ENCODE measurements around the gene CAPN8.

CAPN8 gene

GRCh38 chr1:223500560-223501425, 164.7 kb downstream of the CAPN8 start:
- Histone ChIP-seq H3K27ac (ENCODE audit: low read depth in 2 of 2, low read length in 2 of 2) (no peak overlapping the region), H3K27me3 (ENCODE audit: control insufficient read depth in 2 of 2, insufficient read depth in 2 of 2, low read length in 2 of 2) (no peaks in the 10 kb centered on the region), H3K36me3 (ENCODE audit: control insufficient read depth in 2 of 2, insufficient read depth in 2 of 2, low read length in 2 of 2) (no peaks in the 10 kb centered on the region), H3K4me1 (ENCODE audit: control insufficient read depth in 2 of 2, insufficient read depth in 2 of 2, low read length in 2 of 2) (peaks cover 0 to 11% of the 10 kb centered on the region in 2 donors), H3K9me3 (ENCODE audit: control insufficient read depth in 2 of 2, low read length in 2 of 2) (no peaks in the 10 kb centered on the region), H3K9ac (ENCODE audit: low read depth in 1 of 2, low read length in 2 of 2) (no peak overlapping the region), H3K4me3 (ENCODE audit: low read length in 2 of 2) (no peak overlapping the region)

- Histone ChIP-seq H3K9me3 (ENCODE audit: control insufficient read depth in 2 of 2, low read length in 2 of 2) (no peaks in the 10 kb centered on the region), H3K36me3 (ENCODE audit: control insufficient read depth in 2 of 2, insufficient read depth in 2 of 2, low read length in 2 of 2) (no peaks in the 10 kb centered on the region), H3K4me3 (ENCODE audit: low read length in 2 of 2) (no peak overlapping the region), H3K4me1 (ENCODE audit: control insufficient read depth in 2 of 2, insufficient read depth in 2 of 2, low read length in 2 of 2) (no peaks in the 10 kb centered on the region), H3K27me3 (ENCODE audit: control insufficient read depth in 2 of 2, insufficient read depth in 2 of 2, low read length in 2 of 2) (no peaks in the 10 kb centered on the region), H3K27ac (ENCODE audit: low read depth in 2 of 2, low read length in 2 of 2) (no peak overlapping the region), H3K9ac (ENCODE audit: low read depth in 1 of 2, low read length in 2 of 2) (no peak overlapping the region)
These were observed 168.6 kb downstream of the CAPN8 start for GRCh38 chr1:223496883-223497282.

- Histone ChIP-seq H3K9me3 (ENCODE audit: control insufficient read depth in 2 of 2, low read length in 2 of 2) (no peaks in the 10 kb centered on the region), H3K4me1 (ENCODE audit: control insufficient read depth in 2 of 2, insufficient read depth in 2 of 2, low read length in 2 of 2) (no peaks in the 10 kb centered on the region), H3K27ac (ENCODE audit: low read depth in 2 of 2, low read length in 2 of 2) (no peak overlapping the region), H3K4me3 (ENCODE audit: low read length in 2 of 2) (no peak overlapping the region), H3K27me3 (ENCODE audit: control insufficient read depth in 2 of 2, insufficient read depth in 2 of 2, low read length in 2 of 2) (no peaks in the 10 kb centered on the region), H3K36me3 (ENCODE audit: control insufficient read depth in 2 of 2, insufficient read depth in 2 of 2, low read length in 2 of 2) (no peaks in the 10 kb centered on the region), H3K9ac (ENCODE audit: low read depth in 1 of 2, low read length in 2 of 2) (no peak overlapping the region)
These were observed 170.4 kb downstream of the CAPN8 start for GRCh38 chr1:223494926-223495645.

DNA sequence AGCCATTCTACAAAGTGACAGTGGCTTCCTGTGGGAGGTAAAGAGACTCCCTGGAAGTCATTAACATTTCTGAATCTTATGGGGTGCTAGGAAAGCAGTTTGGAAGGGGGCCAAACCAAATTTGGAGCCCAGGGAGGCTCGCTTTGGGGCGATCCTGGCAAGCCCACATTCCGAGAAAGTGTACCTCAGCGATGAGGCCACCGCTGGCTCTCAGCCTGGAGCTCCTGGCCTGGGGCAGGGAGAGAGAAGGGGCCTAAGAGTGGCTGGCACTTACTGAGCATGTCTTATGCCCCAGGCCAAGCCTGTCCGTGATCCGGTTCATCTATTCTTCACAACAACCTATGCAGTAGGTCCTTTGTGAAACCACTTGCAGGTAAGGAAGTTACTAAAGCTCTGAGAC, 173.5 kb downstream of the CAPN8 start:
- no peak overlapping the region for H3K4me3 ChIP-seq (ENCODE audit: low read length in 2 of 2)
- no peaks in the 10 kb centered on the region for H3K4me1 ChIP-seq (ENCODE audit: control insufficient read depth in 2 of 2, insufficient read depth in 2 of 2, low read length in 2 of 2)
- no peaks in the 10 kb centered on the region for H3K27me3 ChIP-seq (ENCODE audit: control insufficient read depth in 2 of 2, insufficient read depth in 2 of 2, low read length in 2 of 2)
- H3K9ac ChIP-seq (ENCODE audit: low read depth in 1 of 2, low read length in 2 of 2) = no peak overlapping the region
- H3K9me3 ChIP-seq (ENCODE audit: control insufficient read depth in 2 of 2, low read length in 2 of 2) = no peaks in the 10 kb centered on the region
- H3K36me3 ChIP-seq (ENCODE audit: control insufficient read depth in 2 of 2, insufficient read depth in 2 of 2, low read length in 2 of 2) = no peaks in the 10 kb centered on the region
- no peak overlapping the region for H3K27ac ChIP-seq (ENCODE audit: low read depth in 2 of 2, low read length in 2 of 2)
